ENCODE results near the gene RNF130.

- TF ChIP-seq FOXP4 (CRISPR knock-in tag; IDR thresholded peaks at IDR 0.05): no peak
- no peak for TF ChIP-seq CTCF (IDR thresholded peaks at IDR 0.05)
- no peak for TF ChIP-seq OVOL2 (CRISPR knock-in tag; IDR thresholded peaks at IDR 0.05; ENCODE audit: borderline replicate concordance)
- no peak for TF ChIP-seq E2F5 (CRISPR knock-in tag; IDR thresholded peaks at IDR 0.05)
- TF ChIP-seq ARID4B (CRISPR knock-in tag; IDR thresholded peaks at IDR 0.05; ENCODE audit: borderline replicate concordance): 0 out of 2 replicates have a peak, but pooled peaks have one; percentile 30
- no peak for TF ChIP-seq ESRRA (CRISPR knock-in tag; IDR thresholded peaks at IDR 0.05; ENCODE audit: borderline replicate concordance)
- no peak for TF ChIP-seq NFE2L1 (CRISPR knock-in tag; IDR thresholded peaks at IDR 0.05)
- TF ChIP-seq CBFB (CRISPR knock-in tag; IDR thresholded peaks at IDR 0.05; ENCODE audit: low read depth): no peak
- TF ChIP-seq STAT6 (CRISPR knock-in tag; conservative IDR thresholded peaks at IDR 0.05; ENCODE audit: low read depth): no peak
- TF ChIP-seq, protein P1, sequence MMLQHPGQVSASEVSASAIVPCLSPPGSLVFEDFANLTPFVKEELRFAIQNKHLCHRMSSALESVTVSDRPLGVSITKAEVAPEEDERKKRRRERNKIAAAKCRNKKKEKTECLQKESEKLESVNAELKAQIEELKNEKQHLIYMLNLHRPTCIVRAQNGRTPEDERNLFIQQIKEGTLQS (CRISPR knock-in tag; conservative IDR thresholded peaks at IDR 0.05): no peak
- TF ChIP-seq, protein P2, sequence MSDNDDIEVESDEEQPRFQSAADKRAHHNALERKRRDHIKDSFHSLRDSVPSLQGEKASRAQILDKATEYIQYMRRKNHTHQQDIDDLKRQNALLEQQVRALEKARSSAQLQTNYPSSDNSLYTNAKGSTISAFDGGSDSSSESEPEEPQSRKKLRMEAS (CRISPR knock-in tag; IDR thresholded peaks at IDR 0.05): peak; percentile 53; the same call in 1 of the 2 replicates
Observed at GRCh38 chr5:179974946-179975712, 96.4 kb downstream of the RNF130 start.
